ENCODE measurements around the gene SEL1L2. TPM values are rescaled to one million over a fixed set of nuclear protein-coding genes. Genes with fewer than 3 reads are reported as not detected.

SEL1L2 gene
- total RNA-seq, 3 donors from 2014 or later, result not detected

DNA sequence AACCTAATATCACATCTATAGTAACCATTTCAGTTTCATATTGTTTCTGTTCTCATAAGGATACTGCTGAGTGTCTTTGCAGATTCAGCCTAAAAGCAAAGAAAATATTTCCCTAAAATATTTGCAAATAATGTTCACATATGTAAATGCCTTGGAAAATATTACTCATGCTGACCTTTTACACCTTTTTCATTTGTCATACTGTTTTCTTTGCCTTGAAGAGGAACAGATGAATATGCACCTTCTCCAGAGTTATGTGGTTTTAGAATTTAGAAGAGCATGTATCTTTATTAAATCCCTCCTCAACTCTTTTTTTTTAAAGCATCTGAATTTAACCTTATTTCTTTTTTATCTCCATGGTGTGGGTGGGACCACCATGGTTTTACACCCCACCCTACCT lies 173.1 kb downstream of the SEL1L2 start:
- DNase-seq (no peak), ATAC-seq (no peak)
- Histone ChIP-seq H3K36me3 (ENCODE audit: low read depth) (no peaks in the 10 kb centered on the region), H3K4me1 (ENCODE audit: low read depth) (no peaks in the 10 kb centered on the region), H3K4me3 (no peak overlapping the region), H3K9me3 (no peaks in the 10 kb centered on the region)
- intact Hi-C loops (cut with DNase I, micrococcal nuclease), result loop anchor here in 1 of 2 donors (10.0 kb wide), 1 partner anchor 237 kb away; no protein-coding TSS in a partner anchor
- TF ChIP-seq, protein P1, sequence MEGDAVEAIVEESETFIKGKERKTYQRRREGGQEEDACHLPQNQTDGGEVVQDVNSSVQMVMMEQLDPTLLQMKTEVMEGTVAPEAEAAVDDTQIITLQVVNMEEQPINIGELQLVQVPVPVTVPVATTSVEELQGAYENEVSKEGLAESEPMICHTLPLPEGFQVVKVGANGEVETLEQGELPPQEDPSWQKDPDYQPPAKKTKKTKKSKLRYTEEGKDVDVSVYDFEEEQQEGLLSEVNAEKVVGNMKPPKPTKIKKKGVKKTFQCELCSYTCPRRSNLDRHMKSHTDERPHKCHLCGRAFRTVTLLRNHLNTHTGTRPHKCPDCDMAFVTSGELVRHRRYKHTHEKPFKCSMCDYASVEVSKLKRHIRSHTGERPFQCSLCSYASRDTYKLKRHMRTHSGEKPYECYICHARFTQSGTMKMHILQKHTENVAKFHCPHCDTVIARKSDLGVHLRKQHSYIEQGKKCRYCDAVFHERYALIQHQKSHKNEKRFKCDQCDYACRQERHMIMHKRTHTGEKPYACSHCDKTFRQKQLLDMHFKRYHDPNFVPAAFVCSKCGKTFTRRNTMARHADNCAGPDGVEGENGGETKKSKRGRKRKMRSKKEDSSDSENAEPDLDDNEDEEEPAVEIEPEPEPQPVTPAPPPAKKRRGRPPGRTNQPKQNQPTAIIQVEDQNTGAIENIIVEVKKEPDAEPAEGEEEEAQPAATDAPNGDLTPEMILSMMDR (IDR thresholded peaks at IDR 0.05), result no peak

DNA sequence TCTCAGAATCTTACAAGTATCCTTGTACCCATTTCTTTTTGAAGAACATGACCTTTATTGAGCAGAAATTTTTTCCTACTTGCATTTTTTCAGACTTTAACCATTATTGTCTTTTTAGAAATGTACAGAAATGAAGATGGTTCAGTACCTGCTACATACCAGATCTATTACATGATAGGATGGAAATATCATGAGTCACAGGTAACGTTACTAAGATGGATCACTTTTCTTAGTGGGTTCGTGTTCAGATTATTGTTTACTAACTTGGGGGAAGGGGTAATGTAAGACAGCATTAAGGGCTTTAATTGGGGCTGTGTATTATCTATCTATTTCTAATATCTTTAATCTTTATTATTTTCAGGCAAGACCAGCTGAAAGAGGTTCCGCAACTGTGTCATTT lies 173.7 kb downstream of the SEL1L2 start:
- H3K36me3 ChIP-seq (ENCODE audit: low read depth), result no peaks in the 10 kb centered on the region

DNA sequence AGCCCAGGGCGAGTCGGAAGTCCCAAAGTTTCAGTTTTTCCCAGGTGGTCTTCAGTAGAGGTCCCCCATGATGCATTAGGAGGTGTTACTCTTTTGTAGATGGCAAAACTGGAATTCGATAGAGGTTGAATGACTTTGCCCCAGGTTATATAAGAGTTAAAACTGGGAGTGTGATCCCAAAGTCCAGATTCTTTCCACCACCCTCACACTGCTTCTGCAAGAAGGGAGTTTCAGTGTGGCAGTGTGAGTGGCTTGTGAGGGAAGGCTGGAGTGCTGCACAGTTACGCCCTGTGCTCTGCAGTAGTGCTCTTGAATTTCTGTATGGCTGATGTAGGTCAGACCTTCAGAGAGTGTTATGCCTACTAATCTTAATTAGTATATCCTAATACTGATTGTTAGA lies 175.7 kb downstream of the SEL1L2 start:
- no peaks in the 10 kb centered on the region for H3K9me3 ChIP-seq
- intact Hi-C loops (cut with DNase I, micrococcal nuclease), result loop anchor here in 1 of 2 donors (10.0 kb wide), 1 partner anchor 240 kb away; no protein-coding TSS in a partner anchor
- TF ChIP-seq, protein P1 (IDR thresholded peaks at IDR 0.05), result no peak
- DNase-seq, result no peak
- H3K4me3 ChIP-seq, result no peak overlapping the region
- H3K4me1 ChIP-seq (ENCODE audit: low read depth), result no peaks in the 10 kb centered on the region
- H3K36me3 ChIP-seq (ENCODE audit: low read depth), result no peaks in the 10 kb centered on the region
- no peak for ATAC-seq

More for the DNA sequence above, 173.7 kb downstream of the SEL1L2 start:
- H3K4me1 ChIP-seq (ENCODE audit: low read depth), result no peaks in the 10 kb centered on the region
- intact Hi-C loops (cut with DNase I, micrococcal nuclease), result loop anchor here in 1 of 2 donors (10.0 kb wide), 1 partner anchor 238 kb away; no protein-coding TSS in a partner anchor
- no peak overlapping the region for H3K4me3 ChIP-seq
- H3K9me3 ChIP-seq, result no peaks in the 10 kb centered on the region
- DNase-seq, result no peak
- no peak for ATAC-seq
- TF ChIP-seq, protein P1 (IDR thresholded peaks at IDR 0.05), result no peak

DNA sequence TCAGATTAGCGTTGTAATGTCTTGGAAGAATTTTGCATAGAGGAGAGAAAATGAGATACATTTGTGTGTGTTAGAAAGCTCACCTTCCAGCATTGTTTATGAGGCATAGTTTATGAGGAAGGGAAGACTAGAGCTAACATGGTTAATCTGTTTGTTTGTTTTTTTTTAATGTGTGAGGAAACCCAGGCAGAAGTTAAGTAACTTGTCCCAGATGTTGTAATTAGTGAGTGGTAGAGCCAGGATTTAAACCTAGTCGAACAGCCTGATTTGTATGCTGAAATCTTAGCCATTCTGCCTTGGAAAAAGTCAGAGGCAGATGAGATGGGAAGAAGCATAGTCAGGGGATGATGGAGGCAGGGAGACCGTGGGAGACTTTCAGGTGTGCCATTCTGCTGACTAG lies 176.5 kb downstream of the SEL1L2 start:
- no peaks in the 10 kb centered on the region for H3K4me1 ChIP-seq (ENCODE audit: low read depth)
- intact Hi-C loops (cut with DNase I, micrococcal nuclease), result loop anchor here in 1 of 2 donors (10.0 kb wide), 1 partner anchor 241 kb away; no protein-coding TSS in a partner anchor
- no peak overlapping the region for H3K4me3 ChIP-seq
- DNase-seq (no peak), ATAC-seq (no peak)
- H3K9me3 ChIP-seq, result no peaks in the 10 kb centered on the region
- no peaks in the 10 kb centered on the region for H3K36me3 ChIP-seq (ENCODE audit: low read depth)
- TF ChIP-seq, protein P1 (IDR thresholded peaks at IDR 0.05), result no peak

DNA sequence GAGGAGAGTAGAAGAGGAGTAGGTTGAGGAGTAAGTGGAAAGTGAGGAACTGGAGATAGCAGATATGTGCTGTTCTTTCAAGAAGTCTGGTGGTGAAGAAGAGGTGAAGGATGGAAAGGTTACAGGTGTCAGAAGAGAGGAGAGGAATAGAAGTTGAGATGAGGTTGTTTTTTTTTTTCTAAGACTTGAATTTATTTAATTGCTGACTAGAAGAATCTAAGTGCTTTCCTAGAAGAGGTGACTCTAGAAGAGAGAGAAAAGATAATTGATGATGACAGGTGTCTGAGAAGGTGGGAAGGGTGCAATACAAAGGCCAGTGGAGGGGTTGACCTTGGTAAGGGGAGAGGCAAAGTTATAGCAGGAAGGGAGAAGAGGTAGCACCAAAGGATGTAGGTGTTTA lies 180.0 kb downstream of the SEL1L2 start:
- no peak for ATAC-seq
- Histone ChIP-seq H3K9me3 (no peaks in the 10 kb centered on the region), H3K36me3 (ENCODE audit: low read depth) (no peaks in the 10 kb centered on the region), H3K4me3 (no peak overlapping the region), H3K4me1 (ENCODE audit: low read depth) (no peaks in the 10 kb centered on the region)
- TF ChIP-seq, protein P1 (IDR thresholded peaks at IDR 0.05), result no peak
- intact Hi-C loops (cut with DNase I, micrococcal nuclease), result loop anchor here in 1 of 2 donors (10.0 kb wide), 1 partner anchor 244 kb away; no protein-coding TSS in a partner anchor
- no peak for DNase-seq

Measured in mucosa of descending colon (tissue), 3 donors.